ENCODE results near the gene DRAXIN.

Gene DRAXIN

DNA sequence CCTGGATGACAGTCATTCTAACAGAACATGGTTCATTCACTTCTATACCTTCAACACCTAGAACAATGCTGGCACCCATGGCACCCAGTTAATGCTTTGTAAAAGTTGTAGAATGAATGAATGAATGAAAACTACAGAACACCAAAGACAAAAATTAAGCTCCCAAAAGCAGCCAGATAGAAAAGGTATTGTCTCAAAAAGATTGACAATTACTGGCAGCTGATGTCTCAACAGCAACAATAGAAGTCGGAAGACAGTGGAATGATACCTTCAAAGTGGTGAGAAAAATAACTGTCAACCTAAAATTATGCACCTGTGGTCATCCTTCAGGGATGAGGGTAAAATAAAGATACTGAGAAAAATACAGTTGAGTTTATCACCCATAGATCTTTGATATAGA lies 65.5 kb downstream of the DRAXIN start:
- in situ Hi-C loops (cut with MboI; ENCODE audit: low sequenced_read_pairs) = no loop called here

DNA sequence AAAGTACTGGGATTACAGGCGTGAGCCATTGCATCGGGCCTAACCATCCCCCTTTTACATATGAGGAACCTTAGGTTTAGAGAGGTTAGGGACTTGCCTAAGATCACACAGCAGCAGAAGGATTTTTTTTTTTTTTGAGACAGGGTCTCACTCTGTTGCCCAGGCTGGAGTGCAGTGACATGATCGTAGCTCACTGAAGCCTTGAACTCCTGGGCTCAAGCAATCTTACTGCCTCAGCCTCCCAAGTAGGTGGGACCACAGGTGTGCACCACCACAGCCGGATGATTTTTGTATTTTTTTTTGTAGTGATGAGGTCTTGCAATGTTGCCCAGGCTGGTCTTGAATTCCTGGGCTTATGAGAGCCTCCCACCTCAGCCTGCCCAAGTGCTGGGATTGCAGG lies 68.3 kb downstream of the DRAXIN start:
- in situ Hi-C loops (cut with MboI; ENCODE audit: low sequenced_read_pairs) = no loop called here

GRCh38 chr1:11761285-11761684 lies 69.8 kb downstream of the DRAXIN start:
- in situ Hi-C loops (cut with MboI; ENCODE audit: low sequenced_read_pairs) = no loop called here

- in situ Hi-C loops (cut with MboI; ENCODE audit: low sequenced_read_pairs) = no loop called here
Observed at GRCh38 chr1:11761988-11762406, 70.5 kb downstream of the DRAXIN start, which contains the start of gene C1orf167. Gene C1orf167 (plus strand): TSS chr1:11762193. CDS start chr1:11764401, 2,208 bp downstream.

- in situ Hi-C loops (cut with MboI; ENCODE audit: low sequenced_read_pairs) = no loop called here
Observed at GRCh38 chr1:11764115-11764514, 72.6 kb downstream of the DRAXIN start.

- in situ Hi-C loops (cut with MboI; ENCODE audit: low sequenced_read_pairs) = no loop called here
Observed at GRCh38 chr1:11764519-11764918, 73.0 kb downstream of the DRAXIN start.

- in situ Hi-C loops (cut with MboI; ENCODE audit: low sequenced_read_pairs) = no loop called here
Observed at GRCh38 chr1:11765661-11766428, 74.3 kb downstream of the DRAXIN start.

GRCh38 chr1:11766429-11766776 lies 74.9 kb downstream of the DRAXIN start:
- in situ Hi-C loops (cut with MboI; ENCODE audit: low sequenced_read_pairs) = no loop called here

GRCh38 chr1:11767922-11768704 lies 76.6 kb downstream of the DRAXIN start:
- in situ Hi-C loops (cut with MboI; ENCODE audit: low sequenced_read_pairs) = no loop called here

- in situ Hi-C loops (cut with MboI; ENCODE audit: low sequenced_read_pairs) = no loop called here
Observed at GRCh38 chr1:11768821-11769220, 77.3 kb downstream of the DRAXIN start.

DNA sequence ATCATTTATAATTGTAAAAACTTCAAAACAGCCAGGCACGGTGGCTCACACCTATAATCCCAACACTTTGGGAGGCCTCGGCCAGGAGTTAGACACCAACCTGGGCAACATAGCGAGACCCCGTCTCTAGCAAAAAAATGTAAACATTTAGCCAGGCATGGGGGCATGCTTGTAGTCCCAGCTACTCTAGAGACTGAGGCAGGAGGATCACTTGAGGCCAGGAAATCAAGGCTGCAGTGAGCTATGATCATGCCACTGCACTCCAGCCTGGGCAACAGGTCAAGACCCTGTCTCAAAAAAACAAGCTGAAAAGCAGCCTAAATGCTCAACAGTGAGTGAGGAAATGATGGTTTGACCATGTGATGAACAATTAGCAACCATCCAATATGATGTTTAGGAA lies 77.8 kb downstream of the DRAXIN start:
- in situ Hi-C loops (cut with MboI; ENCODE audit: low sequenced_read_pairs) = no loop called here

DNA sequence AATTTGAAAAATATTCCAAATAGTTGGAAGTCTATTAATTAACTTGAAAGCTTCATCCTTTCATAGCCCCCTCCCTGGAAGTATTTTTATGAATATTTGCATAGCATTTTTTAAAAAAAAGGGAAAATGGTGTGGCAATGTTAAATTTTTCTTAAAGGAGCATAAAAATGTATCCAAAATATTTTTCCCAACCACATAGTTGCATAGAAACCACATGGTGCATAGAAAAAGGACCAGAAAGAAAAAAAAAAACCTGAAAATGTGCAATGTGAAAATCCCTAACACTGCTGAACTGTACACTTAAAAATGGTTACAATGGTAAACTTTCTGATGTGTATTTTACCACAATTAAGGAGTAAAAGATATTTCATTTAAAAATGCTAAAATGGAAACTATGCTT lies 78.5 kb downstream of the DRAXIN start:
- in situ Hi-C loops (cut with MboI; ENCODE audit: low sequenced_read_pairs) = no loop called here

DNA sequence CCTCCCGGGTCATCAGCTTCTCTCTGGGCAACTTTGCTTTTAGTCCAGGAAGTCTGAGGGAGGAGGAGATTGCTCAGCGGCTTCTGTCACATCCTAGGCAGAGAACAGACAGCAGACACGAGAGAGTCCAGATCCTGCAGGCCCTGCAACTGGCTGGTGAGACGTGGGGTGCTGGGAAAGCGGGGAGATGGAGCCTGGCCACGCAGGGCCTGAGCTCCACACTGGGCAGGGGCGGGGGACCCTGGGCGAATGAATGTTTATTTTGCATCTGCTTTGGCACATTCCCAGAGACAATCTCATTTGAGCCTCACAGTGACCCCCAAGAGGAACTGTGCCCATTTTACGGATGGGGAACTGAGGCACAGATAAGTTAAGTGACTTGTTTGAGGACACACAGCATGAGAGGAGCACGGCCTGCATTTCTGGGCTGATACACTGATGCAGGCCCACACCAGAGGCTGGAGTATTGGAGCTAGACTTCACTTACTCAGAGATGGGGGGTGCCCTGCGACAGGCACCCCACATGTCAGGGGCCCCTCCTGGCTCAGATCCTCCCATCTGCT lies 80.1 kb downstream of the DRAXIN start:
- in situ Hi-C loops (cut with MboI; ENCODE audit: low sequenced_read_pairs) = no loop called here

DNA sequence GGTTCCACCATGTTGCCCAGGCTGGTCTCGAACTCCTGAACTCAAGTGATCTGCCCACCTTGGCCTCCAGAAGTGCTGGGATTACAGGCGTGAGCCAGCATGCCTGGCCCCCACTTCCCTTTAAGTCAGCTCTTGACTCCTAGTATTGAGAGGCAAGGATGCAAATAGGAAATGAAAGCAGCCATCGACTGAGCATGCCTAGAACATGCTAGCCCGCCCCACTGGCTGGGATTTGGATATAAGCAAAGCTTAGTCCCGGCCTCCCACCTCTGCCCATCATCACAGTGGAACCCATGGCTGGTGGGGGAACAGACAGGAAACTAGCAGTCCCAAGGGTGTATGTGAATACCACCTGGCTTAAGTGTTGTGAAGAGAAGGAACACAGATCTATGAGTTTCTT lies 80.9 kb downstream of the DRAXIN start:
- in situ Hi-C loops (cut with MboI; ENCODE audit: low sequenced_read_pairs) = no loop called here

DNA sequence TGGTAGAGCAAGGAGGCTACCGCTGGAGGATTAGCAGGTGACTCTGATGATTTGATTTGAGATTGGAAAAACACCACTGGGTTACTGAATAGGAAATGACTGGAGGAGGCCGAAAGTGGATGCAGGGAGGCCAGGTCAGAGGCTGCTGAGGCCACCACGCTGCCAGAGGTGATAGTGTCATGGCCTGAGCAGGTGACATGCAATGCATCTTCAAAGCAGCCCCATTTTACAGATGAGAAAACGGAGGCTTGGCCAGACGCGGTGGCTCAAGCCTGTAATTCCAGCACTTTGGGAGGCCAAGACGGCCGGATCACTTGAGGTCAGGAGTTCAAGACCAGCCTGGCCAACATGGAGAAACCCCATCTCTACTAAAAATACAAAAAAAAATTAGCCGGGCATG lies 83.2 kb downstream of the DRAXIN start:
- in situ Hi-C loops (cut with MboI; ENCODE audit: low sequenced_read_pairs) = no loop called here

All from HL-60/S4 treated with phorbol 12-myristate 13-acetate at 8.2 ng/mL for 4 days and 3 days (cell line).